ENCODE results near the gene E2F3. TPM values are rescaled to one million over a fixed set of nuclear protein-coding genes. Genes with fewer than 3 reads are reported as not detected.

The E2F3 gene
- total and polyA plus RNA-seq, 8 donors: 0.51 to 4.4 (median 1.2) TPM

DNA sequence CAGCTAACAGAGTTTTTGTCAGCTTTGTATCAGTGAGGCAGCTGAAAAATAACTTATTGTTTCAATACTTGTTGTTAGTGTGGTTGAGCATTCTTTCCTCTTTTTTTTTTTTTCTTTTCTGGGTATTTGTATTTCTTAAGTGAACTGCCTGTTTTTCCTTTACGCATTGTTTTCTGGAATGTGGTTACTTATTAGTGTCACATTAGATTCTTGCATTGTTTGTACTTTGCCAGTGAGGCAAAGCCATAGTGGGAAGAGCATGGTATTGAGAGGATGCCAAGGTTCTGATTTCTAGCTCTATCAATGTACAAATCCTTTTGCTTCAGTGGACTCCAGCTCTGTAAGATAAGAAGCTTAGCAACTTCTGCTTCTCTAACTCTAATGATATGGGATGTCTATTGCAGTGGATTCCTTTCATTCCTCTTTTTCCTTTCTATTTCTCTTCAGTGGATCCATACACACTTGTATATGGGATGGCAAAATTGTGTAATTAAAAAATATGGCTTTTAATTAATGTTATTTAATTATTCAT is 136.5 kb downstream of the E2F3 start:
- no peaks in the 10 kb centered on the region for H3K27me3 ChIP-seq
- no peak overlapping the region for H3K4me3 ChIP-seq
- H3K27ac ChIP-seq: no peak overlapping the region
- H3K4me1 ChIP-seq: peaks cover 6 to 14% (median 8%) of the 10 kb centered on the region in 3 donors
- 63 to 100% methylated on average over 1 of the region's 1 CpG for WGBS, 2 donors
- FAIRE-seq (no peak), ATAC-seq (no peak), DNase-seq (no peak)
- TF ChIP-seq, protein P1, sequence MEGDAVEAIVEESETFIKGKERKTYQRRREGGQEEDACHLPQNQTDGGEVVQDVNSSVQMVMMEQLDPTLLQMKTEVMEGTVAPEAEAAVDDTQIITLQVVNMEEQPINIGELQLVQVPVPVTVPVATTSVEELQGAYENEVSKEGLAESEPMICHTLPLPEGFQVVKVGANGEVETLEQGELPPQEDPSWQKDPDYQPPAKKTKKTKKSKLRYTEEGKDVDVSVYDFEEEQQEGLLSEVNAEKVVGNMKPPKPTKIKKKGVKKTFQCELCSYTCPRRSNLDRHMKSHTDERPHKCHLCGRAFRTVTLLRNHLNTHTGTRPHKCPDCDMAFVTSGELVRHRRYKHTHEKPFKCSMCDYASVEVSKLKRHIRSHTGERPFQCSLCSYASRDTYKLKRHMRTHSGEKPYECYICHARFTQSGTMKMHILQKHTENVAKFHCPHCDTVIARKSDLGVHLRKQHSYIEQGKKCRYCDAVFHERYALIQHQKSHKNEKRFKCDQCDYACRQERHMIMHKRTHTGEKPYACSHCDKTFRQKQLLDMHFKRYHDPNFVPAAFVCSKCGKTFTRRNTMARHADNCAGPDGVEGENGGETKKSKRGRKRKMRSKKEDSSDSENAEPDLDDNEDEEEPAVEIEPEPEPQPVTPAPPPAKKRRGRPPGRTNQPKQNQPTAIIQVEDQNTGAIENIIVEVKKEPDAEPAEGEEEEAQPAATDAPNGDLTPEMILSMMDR (IDR thresholded peaks at IDR 0.05): no peak
- no peaks in the 10 kb centered on the region for H3K36me3 ChIP-seq
- intact Hi-C loops (cut with DNase I): no loop called here
- no peaks in the 10 kb centered on the region for H3K9me3 ChIP-seq

DNA sequence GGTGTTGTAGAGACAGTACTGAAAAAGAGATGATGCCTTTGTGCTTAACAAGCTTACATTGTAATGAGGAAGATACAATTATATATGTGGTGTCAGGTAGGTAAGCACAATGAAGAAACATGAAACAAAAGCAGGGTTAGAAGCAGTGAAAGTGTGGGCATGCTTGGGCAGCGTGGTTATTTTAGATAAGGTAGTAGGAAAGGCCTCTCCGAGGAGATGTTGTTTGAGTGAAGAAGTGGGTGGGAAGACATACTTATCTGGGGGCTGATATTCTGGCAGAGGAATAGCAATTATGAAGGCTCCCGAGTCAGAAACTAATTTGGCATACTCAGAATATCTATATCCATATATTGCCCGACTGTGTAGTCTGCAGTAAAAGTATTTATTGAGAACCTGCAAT is 137.2 kb downstream of the E2F3 start:
- no peaks in the 10 kb centered on the region for H3K27me3 ChIP-seq
- no peak for FAIRE-seq
- no peaks in the 10 kb centered on the region for H3K36me3 ChIP-seq
- no peak overlapping the region for H3K27ac ChIP-seq
- H3K4me1 ChIP-seq: peaks cover 6 to 14% (median 8%) of the 10 kb centered on the region in 3 donors
- WGBS, 2 donors: 72 to 86% methylated on average over 4 of the region's 4 CpGs
- DNase-seq: no peak
- no peak for ATAC-seq
- intact Hi-C loops (cut with DNase I): no loop called here
- no peaks in the 10 kb centered on the region for H3K9me3 ChIP-seq
- TF ChIP-seq, protein P1 (IDR thresholded peaks at IDR 0.05): no peak
- no peak overlapping the region for H3K4me3 ChIP-seq

GRCh38 chr6:20539387-20539786 is 137.7 kb downstream of the E2F3 start:
- no peak overlapping the region for H3K27ac ChIP-seq
- peaks cover 6 to 14% (median 8%) of the 10 kb centered on the region in 3 donors for H3K4me1 ChIP-seq
- DNase-seq: no peak
- intact Hi-C loops (cut with DNase I): no loop called here
- no peak overlapping the region for H3K4me3 ChIP-seq
- TF ChIP-seq, protein P1 (IDR thresholded peaks at IDR 0.05): no peak
- H3K27me3 ChIP-seq: no peaks in the 10 kb centered on the region
- no peak for ATAC-seq
- H3K36me3 ChIP-seq: no peaks in the 10 kb centered on the region
- H3K9me3 ChIP-seq: no peaks in the 10 kb centered on the region
- 95 to 100% methylated on average over 2 of the region's 2 CpGs for WGBS, 2 donors
- FAIRE-seq: no peak

DNA sequence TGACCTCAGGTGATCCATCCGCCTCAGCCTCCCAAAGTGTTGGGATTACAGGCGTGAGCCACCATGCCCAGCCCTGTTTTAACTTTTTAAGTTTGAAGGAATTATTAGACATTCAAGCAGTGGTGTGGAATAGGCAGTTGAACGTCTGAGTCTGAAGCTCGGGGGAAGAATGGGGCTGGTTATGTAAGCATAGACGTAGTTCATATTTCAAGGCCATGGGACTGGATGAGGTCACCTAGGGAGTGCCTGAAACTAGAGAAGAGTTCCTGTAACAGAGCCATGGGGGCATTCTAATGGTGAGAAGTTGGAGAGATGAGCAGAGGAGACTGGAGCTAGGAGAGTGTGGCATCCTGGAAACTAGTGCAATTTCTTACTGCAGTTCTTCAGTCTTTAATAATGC is 139.0 kb downstream of the E2F3 start:
- peaks cover 0 to 8% (median 4%) of the 10 kb centered on the region in 3 donors for H3K4me1 ChIP-seq
- no peaks in the 10 kb centered on the region for H3K36me3 ChIP-seq
- peak; percentile 46 to 68 (median 54) for ATAC-seq
- DNase-seq: peak in 1 of 6 donors; percentile 10
- no peak overlapping the region for H3K4me3 ChIP-seq
- no peaks in the 10 kb centered on the region for H3K27me3 ChIP-seq
- TF ChIP-seq, protein P1 (IDR thresholded peaks at IDR 0.05): no peak
- intact Hi-C loops (cut with DNase I): no loop called here
- no peaks in the 10 kb centered on the region for H3K9me3 ChIP-seq
- H3K27ac ChIP-seq: no peak overlapping the region
- WGBS, 2 donors: 61 to 67% methylated on average over 5 of the region's 5 CpGs
- FAIRE-seq: no peak

DNA sequence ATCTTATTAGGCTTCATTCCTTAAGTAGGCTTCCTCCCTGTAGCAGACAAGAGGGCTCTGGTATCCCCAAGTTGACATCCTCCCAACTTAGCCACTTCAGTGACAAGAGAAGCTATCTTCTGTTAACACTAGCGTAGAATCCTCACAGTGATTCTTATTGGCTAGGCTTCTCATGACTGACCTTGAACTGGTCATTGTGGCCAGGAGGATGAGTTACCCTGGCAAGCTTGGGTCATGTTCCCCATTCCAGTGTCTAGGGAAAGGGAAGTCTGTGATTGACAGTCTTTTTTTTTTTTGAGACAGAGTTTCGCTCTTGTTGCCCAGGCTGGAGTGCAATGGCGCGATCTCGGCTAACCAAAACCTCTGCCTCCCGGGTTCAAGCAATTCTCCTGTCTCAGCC is 139.7 kb downstream of the E2F3 start:
- 97 to 98% methylated on average over 6 of the region's 6 CpGs for WGBS, 2 donors
- FAIRE-seq: no peak
- intact Hi-C loops (cut with DNase I): no loop called here
- H3K4me3 ChIP-seq: no peak overlapping the region
- DNase-seq: no peak
- no peak overlapping the region for H3K27ac ChIP-seq
- H3K36me3 ChIP-seq: no peaks in the 10 kb centered on the region
- H3K9me3 ChIP-seq: no peaks in the 10 kb centered on the region
- H3K27me3 ChIP-seq: no peaks in the 10 kb centered on the region
- H3K4me1 ChIP-seq: peaks cover 0 to 6% (median 0%) of the 10 kb centered on the region in 3 donors
- TF ChIP-seq, protein P1 (IDR thresholded peaks at IDR 0.05): no peak
- ATAC-seq: no peak

All from pancreas (tissue), 10 donors.